DMS 273 (cell line): Measurements from ENCODE around the gene MSRB1.

Experiments used
- DNase-seq: peaks from one replicate; lab custom pipeline; 2025; ENCODE audit not compliant: unreplicated experiment; lab: John Stamatoyannopoulos, UW

Gene MSRB1

GRCh38 chr16:1918351-1919326, 24.4 kb downstream of the MSRB1 start, which contains the start of gene HS3ST6:
TSS of gene HS3ST6 (minus strand) at chr16:1918415. CDS start at chr16:1918323, 92 bp downstream.
- DNase-seq, result no peak

- DNase-seq, result no peak
Observed at GRCh38 chr16:1917665-1918350, 25.2 kb downstream of the MSRB1 start.

GRCh38 chr16:1917056-1917664, 25.8 kb downstream of the MSRB1 start:
- no peak for DNase-seq

- DNase-seq, result no peak
Observed at GRCh38 chr16:1916640-1916990, 26.4 kb downstream of the MSRB1 start.

GRCh38 chr16:1915732-1916639, 27.0 kb downstream of the MSRB1 start:
- no peak for DNase-seq

GRCh38 chr16:1914988-1915387, 28.0 kb downstream of the MSRB1 start:
- no peak for DNase-seq

GRCh38 chr16:1914084-1914608, 28.9 kb downstream of the MSRB1 start:
- DNase-seq, result no peak

GRCh38 chr16:1913327-1914083, 29.5 kb downstream of the MSRB1 start:
- DNase-seq, result no peak

GRCh38 chr16:1912215-1912543, 30.8 kb downstream of the MSRB1 start:
- DNase-seq, result no peak

- DNase-seq, result no peak
Observed at GRCh38 chr16:1911467-1912214, 31.4 kb downstream of the MSRB1 start.

GRCh38 chr16:1909561-1910231, 33.3 kb downstream of the MSRB1 start:
- DNase-seq, result no peak

- no peak for DNase-seq
Observed at GRCh38 chr16:1908983-1909382, 34.0 kb downstream of the MSRB1 start.

GRCh38 chr16:1908184-1908583, 34.8 kb downstream of the MSRB1 start:
- DNase-seq, result no peak

GRCh38 chr16:1907226-1907860, 35.7 kb downstream of the MSRB1 start:
- DNase-seq, result no peak

GRCh38 chr16:1906846-1907165, 36.2 kb downstream of the MSRB1 start:
- DNase-seq, result no peak

- DNase-seq, result no peak
Observed at GRCh38 chr16:1906055-1906845, 36.7 kb downstream of the MSRB1 start.
